Neural progenitor cell (in vitro differentiated cells): Measurements from ENCODE around the gene TLR5.

Experiments used
- EZH2phosphoT487 ChIP-seq: fragments of 200-600 bp; sonication (generic); IDR thresholded peaks from 2 replicates; pipeline ENCODE4 v1.6.1; 2017; ENCODE audit warnings: antibody characterized with exemption
- TF ChIP-seq, protein P1 (sequence below): fragments of 200-600 bp; sonication (generic); IDR thresholded peaks from 2 replicates; pipeline ENCODE4 v1.5.1; 2017; ENCODE audit warnings: antibody characterized with exemption, mild to moderate bottlenecking

- TF ChIP-seq, protein P1, sequence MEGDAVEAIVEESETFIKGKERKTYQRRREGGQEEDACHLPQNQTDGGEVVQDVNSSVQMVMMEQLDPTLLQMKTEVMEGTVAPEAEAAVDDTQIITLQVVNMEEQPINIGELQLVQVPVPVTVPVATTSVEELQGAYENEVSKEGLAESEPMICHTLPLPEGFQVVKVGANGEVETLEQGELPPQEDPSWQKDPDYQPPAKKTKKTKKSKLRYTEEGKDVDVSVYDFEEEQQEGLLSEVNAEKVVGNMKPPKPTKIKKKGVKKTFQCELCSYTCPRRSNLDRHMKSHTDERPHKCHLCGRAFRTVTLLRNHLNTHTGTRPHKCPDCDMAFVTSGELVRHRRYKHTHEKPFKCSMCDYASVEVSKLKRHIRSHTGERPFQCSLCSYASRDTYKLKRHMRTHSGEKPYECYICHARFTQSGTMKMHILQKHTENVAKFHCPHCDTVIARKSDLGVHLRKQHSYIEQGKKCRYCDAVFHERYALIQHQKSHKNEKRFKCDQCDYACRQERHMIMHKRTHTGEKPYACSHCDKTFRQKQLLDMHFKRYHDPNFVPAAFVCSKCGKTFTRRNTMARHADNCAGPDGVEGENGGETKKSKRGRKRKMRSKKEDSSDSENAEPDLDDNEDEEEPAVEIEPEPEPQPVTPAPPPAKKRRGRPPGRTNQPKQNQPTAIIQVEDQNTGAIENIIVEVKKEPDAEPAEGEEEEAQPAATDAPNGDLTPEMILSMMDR: no peak
- TF ChIP-seq EZH2phosphoT487: no peak
Observed at GRCh38 chr1:223089250-223089649, 53.8 kb downstream of the TLR5 start.
